Measurements from ENCODE around the gene TMEM273. TPM values are rescaled to one million over a fixed set of nuclear protein-coding genes. Genes with fewer than 3 reads are reported as not detected.

The TMEM273 gene, protein sequence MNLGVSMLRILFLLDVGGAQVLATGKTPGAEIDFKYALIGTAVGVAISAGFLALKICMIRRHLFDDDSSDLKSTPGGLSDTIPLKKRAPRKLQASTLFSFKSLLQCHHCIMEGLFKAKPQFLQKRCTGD
- not detected in 2 replicates for total RNA-seq (2014; rRNA removed; shearing (Covaris generic))

DNA sequence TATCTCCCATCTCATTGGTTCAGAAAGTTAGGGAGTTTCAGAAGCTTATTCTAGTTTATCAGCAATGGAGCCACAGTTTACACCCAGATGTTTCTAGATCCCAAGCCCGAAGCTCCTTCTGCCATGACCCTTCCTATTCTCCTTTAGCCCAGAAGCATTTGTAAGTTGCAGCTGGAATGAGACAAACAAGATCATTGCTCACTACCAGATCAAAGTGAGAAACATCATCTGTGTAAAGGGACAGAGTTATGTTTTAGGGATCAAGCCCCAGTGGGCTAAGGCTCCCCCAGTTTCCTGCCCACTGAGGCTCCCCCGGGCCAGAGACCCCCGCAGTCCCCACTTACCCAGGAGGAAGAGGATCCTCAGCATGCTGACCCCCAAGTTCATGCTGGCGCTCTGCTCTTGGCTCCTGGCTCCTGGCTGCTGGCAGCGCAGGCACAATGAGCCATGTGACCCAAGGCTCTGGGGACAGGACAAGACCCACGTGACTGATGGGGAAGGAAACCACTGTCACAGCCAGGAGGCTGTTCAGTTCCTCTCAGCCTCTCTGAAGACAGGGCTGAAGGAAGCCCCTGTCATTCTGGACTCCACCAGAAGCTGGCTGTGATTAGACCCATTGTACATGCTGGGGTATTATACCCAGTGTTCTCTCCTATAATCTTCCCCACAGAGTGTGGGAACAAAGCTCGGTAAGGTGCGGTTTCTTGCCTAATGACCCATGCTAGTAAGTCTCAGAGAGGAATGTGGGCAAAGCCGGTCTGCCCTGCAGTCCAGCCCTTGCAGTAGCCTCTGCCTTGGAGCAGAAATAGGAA, at the start of gene TMEM273:
TSS of gene TMEM273 (minus strand) at position 442 of the 812 bp plus-strand sequence. CDS start at position 387, 55 bp downstream.
- DNase-seq (ENCODE audit: low read depth), result peak; percentile 64

DNA sequence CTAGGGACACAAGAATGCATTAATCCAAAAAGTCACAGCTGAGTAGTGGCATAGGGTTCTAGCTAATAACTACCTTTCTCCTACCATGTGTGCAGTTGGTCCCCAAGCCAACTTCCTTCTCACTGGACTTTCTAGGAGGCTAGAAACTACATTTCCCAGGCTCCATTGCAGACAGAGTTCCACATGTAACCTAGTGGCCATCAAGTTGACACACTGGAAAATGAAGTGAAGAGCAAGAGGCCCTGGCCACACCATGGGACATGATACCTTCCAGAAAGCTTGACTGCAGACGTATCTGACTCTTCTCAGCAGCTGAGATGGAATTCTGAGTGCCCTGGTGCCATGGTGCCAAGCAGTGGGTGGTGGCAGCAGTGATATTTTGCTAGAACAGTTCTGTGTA, 49.8 kb upstream of the TMEM273 start:
- DNase-seq (ENCODE audit: low read depth), result no peak

DNA sequence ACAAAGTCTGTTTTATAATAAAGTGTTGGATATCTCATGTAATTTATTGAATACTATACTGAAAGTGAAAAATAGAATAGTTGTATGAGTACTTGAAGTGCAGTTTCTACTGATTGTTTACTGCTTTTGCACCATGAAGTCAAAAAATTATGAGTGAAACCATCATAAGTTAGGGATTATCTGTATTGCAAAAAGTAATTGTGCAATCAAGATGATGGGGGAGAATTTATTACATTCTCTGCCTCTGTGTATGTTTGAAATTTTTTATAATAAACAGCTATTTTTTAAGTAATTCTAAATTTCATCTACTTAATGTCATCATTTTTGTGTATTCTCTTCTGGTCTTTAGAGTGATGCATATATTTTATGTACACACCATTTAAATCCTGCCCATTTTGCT, 47.2 kb upstream of the TMEM273 start:
- no peak for DNase-seq (ENCODE audit: low read depth)

DNA sequence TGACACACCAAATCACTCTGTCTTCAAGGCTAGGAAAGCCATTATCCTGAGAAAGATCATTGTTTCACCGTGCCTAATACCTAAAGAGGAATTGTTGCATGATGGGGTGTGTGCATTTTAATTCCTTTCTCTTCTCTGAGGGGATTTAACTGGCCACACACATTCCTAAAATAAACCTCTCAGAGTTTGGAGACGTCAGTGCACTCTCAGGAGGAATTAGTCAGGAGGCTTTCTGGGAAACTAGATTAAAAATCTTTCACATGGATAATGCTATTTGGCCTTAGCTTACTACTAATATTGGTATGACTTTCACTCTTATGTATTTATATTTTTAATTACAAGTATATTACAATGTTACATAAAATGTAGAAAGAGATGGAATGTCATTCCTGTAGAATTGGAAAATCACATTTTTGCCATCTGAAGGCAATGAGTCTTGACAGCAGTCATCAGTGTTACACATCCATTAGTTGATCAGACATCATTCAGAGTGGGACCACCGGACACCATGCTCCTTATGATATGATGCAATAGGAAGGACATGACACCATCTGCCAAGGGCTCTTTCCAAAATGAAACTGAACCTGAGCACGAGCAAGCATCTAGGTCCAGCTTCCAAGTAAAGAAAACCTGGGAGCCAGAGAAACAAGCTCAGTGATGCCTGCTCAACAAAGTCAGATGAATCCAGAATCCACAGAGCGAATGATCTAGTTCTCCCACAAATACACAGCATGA, 43.1 kb upstream of the TMEM273 start:
- DNase-seq (ENCODE audit: low read depth), result no peak

DNA sequence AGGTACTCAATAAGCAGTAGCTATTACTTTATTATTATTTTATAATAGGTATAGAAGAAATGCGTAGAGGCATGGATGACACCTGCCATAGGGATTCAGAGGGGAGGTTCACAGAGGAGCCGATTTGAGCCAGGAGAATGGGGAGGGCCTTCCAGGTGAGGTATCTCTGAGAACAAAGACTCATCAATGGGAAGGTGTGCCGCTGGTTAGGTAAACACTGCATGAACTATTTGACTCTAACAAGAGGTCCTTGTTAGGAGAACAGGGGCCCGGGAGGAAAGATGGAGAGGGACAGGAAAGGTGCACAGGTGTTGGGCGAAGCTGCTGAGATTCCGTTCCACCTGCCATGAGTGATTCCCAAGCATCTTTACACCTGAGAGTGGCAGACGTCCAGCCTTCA, 41.8 kb upstream of the TMEM273 start:
- DNase-seq (ENCODE audit: low read depth), result no peak

DNA sequence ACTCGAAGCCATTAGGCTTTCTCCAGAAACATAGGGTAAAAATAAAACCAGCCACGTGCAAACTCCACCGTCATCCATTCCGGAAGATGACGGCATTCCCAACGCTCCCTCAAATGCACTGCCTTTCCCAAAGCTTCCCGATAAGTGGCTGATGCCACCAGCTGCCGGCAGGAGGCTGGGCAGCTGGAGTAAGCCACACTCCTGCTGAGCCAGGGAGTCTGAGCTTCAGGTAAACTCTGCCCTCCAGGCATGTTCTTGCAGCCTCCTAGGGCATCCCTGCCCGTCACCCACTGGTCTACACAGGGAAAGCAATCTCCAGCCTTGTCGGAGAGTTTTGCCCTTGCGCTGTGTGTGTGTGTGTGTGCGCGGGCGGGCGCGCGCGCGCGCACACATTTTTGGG, 40.5 kb upstream of the TMEM273 start:
- DNase-seq (ENCODE audit: low read depth), result no peak

DNA sequence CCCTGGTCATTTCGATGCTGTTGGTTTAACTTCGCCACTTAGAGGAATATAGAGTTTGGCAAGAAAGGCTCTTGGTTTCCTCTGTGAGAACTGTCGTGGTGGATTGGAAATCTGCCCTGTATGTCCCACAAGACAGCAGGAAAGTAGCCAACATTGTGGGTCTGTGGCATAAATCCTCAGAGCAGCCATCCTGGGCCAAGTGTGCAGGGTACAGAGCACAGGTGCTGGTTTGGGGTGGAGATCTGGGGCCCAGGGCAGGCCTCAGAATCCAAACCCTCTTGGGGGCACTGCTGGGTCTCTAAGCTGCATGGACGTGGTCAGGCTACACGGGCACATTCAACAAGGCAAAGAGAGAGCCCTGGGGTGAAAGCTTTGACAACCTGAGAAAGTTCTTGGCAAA, 39.2 kb upstream of the TMEM273 start:
- DNase-seq (ENCODE audit: low read depth), result no peak

DNA sequence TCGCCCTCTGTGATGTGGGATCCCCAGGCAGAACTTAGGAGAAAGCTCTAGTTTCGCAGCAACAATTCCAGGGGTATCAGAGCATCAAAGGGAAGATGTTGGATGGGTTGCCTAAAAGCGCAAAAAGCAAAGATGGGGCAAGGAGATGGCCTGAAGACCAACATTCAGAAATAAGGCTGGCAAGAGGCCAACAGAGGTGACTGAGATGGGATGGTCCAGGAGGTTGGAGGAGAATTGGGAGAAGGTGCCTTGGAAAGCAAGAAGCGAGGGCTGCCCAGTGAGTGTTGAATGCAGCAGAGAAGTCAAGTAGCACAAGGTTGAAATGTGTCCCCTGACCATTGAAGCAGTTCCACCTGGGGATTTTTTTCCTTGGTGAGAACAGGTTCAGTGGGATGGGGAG, 38.4 kb upstream of the TMEM273 start:
- DNase-seq (ENCODE audit: low read depth), result no peak

DNA sequence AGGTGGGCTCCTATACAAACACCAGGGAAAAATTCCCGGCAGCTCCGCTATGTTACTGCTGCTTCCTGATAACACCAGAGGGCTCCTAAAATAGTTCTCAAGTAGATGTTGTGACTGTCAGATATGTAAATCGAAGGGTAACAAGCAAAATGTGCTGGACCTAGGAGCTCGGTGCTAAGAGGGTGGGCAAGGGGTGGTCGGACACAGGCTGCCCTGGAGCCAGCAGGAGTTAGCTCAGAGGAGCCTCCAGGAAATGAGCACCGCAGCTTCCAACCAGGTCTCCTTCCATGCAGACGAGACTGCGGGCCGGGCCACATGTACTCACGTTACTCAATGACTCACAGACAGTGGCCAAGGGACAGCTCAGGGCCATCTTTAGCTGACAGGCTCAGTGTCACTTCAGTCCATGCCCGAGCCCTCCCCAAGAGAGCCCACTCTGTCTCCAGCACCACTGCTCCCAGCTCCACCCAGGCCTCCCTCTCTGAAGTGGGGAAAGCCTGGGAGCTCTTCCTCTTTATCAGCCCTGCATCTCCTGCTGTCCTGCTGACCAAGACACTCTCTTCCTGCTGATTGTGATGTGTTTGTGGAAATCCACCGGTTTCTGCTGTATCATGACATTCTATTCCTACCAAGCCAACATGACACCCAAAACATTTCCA, 37.2 kb upstream of the TMEM273 start:
- DNase-seq (ENCODE audit: low read depth), result no peak

DNA sequence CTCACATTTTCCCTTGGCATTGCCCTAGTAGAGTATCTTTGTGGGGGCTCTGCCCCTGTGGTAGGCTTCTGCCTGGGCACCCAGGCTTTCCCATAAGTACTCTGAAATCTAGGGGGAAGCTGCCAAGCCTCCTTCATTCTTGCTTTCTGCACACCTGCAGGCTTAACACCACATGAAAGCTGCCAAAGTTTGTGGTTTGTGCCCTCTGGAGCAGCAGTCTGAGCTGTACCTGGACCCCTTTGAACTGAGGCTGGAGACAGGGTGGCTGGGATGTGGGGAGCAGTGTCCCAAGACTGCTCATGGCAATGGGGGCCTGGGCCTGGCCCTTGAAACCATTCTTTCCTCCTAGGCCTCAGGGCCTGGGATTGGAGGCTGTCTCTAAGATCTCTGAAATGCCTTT, 35.0 kb upstream of the TMEM273 start:
- DNase-seq (ENCODE audit: low read depth), result no peak

DNA sequence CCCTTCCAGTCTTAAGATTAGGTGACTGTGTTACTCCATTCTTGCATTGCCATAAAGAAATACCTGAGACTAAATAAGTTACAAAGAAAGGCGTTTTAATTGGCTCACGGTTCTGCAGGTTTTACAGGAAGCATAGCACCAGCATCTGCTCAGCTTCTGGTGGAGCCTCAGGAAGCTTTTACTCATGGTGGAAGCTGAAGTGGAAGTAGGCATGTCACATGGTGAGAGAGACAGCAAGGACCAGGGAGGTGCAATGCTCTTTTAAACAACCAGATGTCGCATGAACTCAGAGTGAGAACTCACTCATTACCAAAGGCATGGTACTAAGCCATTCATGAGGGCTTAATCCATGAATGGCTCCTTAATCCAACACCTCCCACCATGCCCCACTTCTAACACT, 34.0 kb upstream of the TMEM273 start:
- DNase-seq (ENCODE audit: low read depth), result no peak

DNA sequence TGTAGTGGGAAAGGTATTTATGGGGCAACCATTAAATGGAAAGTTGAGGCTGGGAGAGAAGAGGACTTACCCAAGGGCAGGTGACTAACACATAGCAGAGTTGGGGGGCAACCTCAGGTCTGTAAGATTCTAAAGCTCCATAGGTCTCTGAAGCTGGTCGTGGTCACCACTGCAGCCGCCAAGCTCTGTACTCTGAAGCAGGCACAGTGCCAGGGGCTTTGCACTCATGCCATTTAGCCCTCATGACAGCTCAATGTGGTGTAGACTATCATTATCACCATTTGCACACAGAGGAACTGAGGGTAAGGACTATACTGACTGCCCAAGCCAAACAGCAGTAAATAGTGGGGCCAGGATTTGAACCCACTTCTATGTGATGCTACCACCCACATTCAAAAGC, 32.5 kb upstream of the TMEM273 start:
- DNase-seq (ENCODE audit: low read depth), result no peak

DNA sequence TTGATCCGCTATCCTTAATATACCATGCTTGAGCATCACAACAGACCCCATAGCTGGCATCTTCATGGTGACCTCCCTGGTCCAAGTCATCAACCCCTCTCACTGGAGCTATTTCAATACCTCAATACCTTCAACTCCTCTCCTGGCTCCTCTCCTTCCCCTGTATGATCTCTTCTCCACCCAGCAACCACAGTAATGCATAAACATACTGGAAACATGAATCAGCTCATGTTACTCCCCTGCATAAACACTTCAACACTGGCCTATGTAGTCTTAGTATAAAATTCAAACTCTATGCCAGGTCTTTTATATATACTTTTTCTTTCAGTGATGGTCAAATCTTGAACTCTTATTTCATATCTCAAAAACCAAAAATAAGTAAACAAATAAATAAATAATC, 31.8 kb upstream of the TMEM273 start:
- DNase-seq (ENCODE audit: low read depth), result peak; percentile 12

DNA sequence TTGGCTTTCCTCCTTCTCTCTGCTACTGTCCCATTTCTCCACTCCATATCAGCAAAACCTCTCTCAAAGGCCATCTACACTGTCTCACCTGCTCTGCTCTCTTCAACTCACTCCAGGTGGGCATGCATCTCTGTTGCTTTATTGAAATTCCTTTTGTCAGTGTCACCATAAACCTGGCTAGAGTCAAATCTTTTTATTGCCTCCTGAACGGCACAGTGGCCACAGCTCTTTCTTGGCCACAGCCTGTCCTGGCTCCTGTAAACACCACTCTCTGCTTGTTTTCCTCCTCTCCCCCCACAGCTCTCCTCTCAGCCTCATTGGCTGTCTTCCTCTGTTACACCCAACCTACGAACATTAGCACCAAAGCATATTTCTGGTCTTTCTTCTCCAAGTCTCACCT, 31.1 kb upstream of the TMEM273 start:
- no peak for DNase-seq (ENCODE audit: low read depth)

DNA sequence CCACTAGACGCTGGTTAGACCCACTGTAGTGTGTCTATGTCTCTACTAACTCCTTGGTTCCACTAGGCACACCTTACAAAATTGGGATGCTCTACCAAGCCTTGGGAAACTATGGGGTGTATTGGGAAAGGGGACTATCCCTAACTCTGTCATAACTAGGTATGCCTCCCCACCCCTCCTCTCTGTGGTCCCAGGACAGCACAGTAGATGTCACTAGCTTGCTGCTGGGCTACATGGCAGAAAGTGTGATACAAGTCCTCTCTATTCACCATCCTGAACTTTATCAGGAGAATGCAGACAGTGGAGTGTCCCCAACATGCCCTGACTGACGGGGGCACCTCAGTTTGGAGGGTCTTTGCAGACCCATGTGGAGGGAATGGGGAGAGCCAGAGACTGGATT, 30.3 kb upstream of the TMEM273 start:
- DNase-seq (ENCODE audit: low read depth), result no peak

DNA sequence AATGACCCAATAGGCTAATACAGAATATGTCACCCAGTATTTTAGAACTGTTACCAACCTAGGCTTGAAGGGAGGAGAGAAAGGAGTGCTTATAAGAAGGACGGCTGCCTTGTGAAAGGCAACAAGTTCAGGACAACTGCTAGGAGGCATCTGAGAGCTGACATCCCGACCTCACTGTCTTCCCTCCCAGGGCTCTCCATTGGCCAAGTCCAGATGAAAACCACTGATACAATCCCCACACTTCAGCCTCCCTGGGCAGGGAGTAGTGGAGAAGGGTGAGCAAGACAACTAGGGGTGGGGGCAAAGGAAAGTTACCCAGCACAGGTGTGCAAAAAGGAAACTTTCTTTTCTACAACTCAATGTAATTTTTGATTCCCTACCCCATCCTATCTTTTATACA, 29.5 kb upstream of the TMEM273 start:
- DNase-seq (ENCODE audit: low read depth), result no peak

DNA sequence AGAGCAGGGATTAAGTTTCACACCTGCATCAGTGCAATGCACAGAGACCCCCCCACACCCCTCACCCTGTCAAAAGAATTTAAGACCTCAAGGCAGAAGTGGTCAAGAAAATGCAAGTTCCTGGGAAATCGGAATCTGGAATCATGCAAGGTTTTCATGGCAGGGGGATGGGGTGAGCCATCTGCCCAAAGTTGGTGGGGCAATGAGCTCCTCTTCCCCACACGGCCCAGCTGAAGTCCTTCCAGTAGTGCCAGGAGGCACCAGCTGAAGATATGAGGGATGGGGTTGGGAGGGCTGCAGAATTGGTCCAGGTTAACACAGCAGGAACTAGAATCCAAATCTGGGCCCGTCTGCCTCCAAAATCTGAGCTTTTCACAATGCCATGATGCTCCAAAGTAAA, 25.0 kb upstream of the TMEM273 start:
- no peak for DNase-seq (ENCODE audit: low read depth)

DNA sequence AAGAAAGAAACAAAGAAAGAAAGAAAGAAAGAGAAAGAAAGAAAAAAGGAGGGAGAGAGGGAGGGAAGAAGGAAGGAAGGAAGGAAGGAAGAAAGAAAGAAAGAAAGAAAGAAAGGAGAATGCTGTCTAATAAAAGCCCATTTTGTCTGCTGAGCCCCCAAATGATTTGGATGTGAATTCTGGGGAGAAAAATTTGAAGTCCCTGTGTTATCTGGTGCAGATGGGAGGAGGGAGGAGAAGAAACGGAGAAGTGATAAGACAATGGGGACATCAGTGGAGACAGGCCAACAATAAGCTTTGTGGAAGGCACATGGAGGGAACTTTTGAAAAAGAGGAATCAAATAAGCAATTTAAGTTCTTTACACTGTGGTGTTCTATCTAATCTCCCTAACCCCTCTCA, 24.6 kb upstream of the TMEM273 start:
- DNase-seq (ENCODE audit: low read depth), result no peak

DNA sequence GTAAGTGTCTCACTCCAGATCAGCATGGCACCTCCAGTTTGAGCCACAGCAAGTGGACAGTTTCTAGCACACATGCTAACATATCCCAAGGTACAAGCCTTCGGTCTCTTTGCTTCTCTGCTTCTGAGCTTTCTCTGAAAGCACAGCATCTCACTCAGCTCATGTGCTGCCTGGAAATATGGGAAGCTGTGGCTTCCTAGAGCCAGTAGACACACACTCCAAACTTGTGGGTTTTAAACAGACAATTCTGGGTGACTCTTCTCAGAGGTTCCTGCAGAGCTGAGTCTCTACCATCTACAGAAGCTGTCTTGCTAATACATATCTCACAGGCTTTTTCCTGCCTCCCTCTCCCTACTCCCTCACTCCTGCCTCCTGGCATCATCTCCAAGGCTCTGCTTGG, 23.9 kb upstream of the TMEM273 start:
- no peak for DNase-seq (ENCODE audit: low read depth)

DNA sequence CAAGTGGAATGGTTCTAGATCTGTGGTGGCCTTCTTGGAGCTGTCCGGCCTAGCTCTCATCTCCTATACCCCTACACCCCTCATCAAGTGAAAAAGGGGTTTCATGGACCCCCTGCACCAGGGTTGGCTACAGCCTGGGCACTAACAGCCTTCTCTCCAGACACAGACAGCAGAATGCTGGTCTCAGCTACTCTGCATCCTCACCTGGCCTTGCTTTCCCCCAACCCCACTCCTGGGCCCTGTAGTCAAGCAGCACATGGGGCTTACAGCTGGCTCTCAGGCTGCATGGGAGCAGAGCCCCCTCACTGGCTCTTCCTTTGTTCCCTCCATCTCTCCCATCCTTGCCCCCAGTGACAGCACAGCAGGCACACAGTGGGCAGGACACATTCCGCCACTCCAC, 20.8 kb upstream of the TMEM273 start:
- no peak for DNase-seq (ENCODE audit: low read depth)

DNA sequence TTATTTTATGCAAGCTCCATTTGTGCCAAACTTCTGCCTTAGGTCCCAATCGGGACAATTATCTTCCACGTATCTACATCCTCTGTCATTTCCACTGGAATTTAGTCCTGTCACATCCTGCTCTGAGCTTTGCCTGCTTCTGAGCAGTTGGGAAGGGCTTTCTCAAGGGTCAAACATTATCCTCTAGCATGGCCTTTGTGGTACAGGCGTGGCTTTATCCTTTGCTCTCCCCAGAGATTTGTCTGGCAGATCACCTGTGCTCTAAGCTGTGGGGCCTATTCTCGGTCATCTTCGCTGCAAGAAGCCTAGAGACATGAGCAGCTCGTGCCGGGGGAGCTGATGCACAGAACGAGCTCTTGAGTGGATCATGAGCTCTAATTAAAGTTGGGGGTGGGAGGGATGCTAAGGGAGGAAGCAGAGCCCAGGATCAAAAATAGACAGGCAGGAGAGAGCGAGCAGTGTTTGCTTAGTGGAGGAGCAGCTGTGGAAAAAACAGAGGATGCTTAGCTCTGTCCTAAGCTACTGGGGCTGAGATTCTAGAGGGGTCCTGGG, 19.8 kb upstream of the TMEM273 start:
- no peak for DNase-seq (ENCODE audit: low read depth)

DNA sequence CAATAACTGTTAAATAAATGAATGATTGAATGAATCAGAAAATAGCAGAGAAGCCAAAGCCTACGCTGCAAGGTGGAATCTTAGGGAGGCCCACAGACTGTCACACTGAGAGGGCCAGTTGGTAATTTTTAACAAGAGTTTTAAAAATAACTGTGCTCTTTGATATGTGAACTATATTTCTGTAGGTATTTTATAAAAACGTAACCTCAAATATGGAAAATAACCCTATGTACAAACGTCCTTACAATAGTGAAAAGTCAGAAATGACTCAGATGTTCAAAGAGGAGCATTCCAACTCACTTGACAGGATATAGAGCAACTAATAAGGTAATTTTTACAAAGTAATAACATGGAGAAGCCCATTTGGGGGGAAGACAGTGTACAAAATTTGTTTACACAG, 18.9 kb upstream of the TMEM273 start:
- DNase-seq (ENCODE audit: low read depth), result no peak
